HCT116 (cell line): Measurements from ENCODE around the gene OR2H1. TPM values are rescaled to one million over a fixed set of nuclear protein-coding genes. Genes with fewer than 3 reads are reported as not detected.

Experiments
- CBX3 ChIP-seq: IDR thresholded peaks from 2 replicates; pipeline ENCODE4 v1.6.1; 2012; ENCODE audit warnings: low read depth
- CTCF ChIP-seq, 3 experiments: fragments of 200-600 bp in 1 of 3; sonication (generic) in 1 of 3; IDR thresholded peaks in 2 of 3; conservative IDR thresholded peaks in 1 of 3; 2 replicates each; pipeline ENCODE4 v1.5.1; 2012 to 2017; ENCODE audit warnings: low read depth in 2 of 3, low read length in 2 of 3, antibody characterized with exemption in 1 of 3, borderline replicate concordance in 1 of 3, control low read depth in 1 of 3, mild to moderate bottlenecking in 1 of 3, mixed read lengths in 1 of 3, mixed run types in 1 of 3, moderate library complexity in 1 of 3; ENCODE audit not compliant: insufficient read depth in 1 of 3
- JUND ChIP-seq: IDR thresholded peaks from 2 replicates; pipeline ENCODE4 v1.6.1; 2012
- MAX ChIP-seq: IDR thresholded peaks from 2 replicates; pipeline ENCODE4 v1.6.1; 2012
- REST ChIP-seq: IDR thresholded peaks from 2 replicates; pipeline ENCODE4 v1.6.1; 2012; ENCODE audit warnings: low read depth
- SP1 ChIP-seq: IDR thresholded peaks from 2 replicates; pipeline ENCODE4 v1.6.1; 2012; ENCODE audit warnings: low read depth
- TCF7L2 ChIP-seq: IDR thresholded peaks from 2 replicates; pipeline ENCODE4 v1.7.0; 2011; ENCODE audit warnings: borderline replicate concordance, inconsistent platforms; ENCODE audit not compliant: insufficient read depth, insufficient read length; ENCODE audit errors: extremely low read depth
- ZBTB33 ChIP-seq: IDR thresholded peaks from 2 replicates; pipeline ENCODE4 v1.6.1; 2011; ENCODE audit warnings: mild to moderate bottlenecking, low read length, moderate library complexity; ENCODE audit not compliant: insufficient replicate concordance; ENCODE audit errors: extremely low read depth
- total RNA-seq: library from RNA; stranded (reverse); gene quantifications from one replicate; pipeline ENCODE4 v1.2.1, GENCODE V29; 2021; ENCODE audit not compliant: unreplicated experiment

OR2H1 gene
- total RNA-seq, 1 experiment from 2014 or later, result not detected

GRCh38 chr6:29486577-29486976 lies 29.6 kb downstream of the OR2H1 start (continued):
- TF ChIP-seq REST (no peak), CTCF (IDR thresholded peaks at IDR 0.05 in 2 of 3, conservative IDR thresholded peaks at IDR 0.05 in 1 of 3; ENCODE audit: borderline replicate concordance in 1 of 3, insufficient read depth in 1 of 3, low read depth in 2 of 3, low read length in 2 of 3) (no peak), ZBTB33 (no peak), SP1 (no peak), JUND (no peak), CBX3 (no peak), TCF7L2 (no peak), MAX (no peak)
